ENCODE results near the gene CHRND. TPM values are rescaled to one million over a fixed set of nuclear protein-coding genes. Genes with fewer than 3 reads are reported as not detected.

Gene CHRND
- total and polyA plus RNA-seq, 2 donors from 2014 or later, result not detected

DNA sequence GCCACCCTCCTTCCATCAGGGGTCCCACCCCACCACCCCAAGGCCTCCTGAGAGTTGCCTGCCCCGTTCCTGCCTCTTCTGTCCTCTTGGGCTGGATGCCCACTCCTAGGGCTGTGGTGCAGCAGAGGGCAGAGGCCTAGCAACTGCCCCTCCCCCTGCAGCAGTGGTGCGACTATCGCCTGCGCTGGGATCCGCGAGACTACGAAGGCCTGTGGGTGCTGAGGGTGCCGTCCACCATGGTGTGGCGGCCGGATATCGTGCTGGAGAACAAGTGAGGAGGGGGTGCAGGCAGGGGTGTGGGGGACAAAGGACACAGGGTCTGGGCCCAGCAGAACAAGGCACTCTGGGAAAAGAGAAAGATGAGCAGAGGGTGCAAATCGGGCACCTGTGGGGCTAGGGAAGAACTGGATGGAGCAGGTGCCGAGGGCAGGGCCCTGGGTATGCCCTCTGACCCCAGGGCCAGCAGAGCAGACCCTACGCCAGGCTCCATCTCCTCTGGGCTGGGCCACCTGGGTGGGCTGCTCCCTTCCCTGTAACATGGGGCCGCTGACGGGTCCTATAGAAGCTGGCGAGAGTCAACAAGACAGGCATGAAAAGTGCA, 14.6 kb downstream of the CHRND start:
- Histone ChIP-seq H3K9ac (ENCODE audit: low read length in 3 of 3) (no peak overlapping the region), H3K27me3 (ENCODE audit: control insufficient read depth, insufficient read depth, low read length) (no peaks in the 10 kb centered on the region), H3K36me3 (ENCODE audit: control insufficient read depth in 2 of 3, insufficient read depth in 3 of 3, low read length in 3 of 3) (no peaks in the 10 kb centered on the region), H3K4me3 (ENCODE audit: low read length in 3 of 3) (no peak overlapping the region), H3K9me3 (ENCODE audit: control insufficient read depth in 2 of 3, insufficient read depth in 1 of 3, low read length in 3 of 3) (peaks cover 0 to 5% (median 0%) of the 10 kb centered on the region in 3 donors), H3K27ac (ENCODE audit: low read depth in 2 of 2, low read length in 2 of 2) (no peak overlapping the region), H3K4me1 (ENCODE audit: control insufficient read depth in 2 of 3, insufficient read depth in 2 of 3, low read depth in 1 of 3, low read length in 3 of 3) (no peaks in the 10 kb centered on the region)
- peak in 3 of 5 donors; percentile 9 to 69 (median 54) for DNase-seq
- no peak for FAIRE-seq
- TF ChIP-seq, protein P1, sequence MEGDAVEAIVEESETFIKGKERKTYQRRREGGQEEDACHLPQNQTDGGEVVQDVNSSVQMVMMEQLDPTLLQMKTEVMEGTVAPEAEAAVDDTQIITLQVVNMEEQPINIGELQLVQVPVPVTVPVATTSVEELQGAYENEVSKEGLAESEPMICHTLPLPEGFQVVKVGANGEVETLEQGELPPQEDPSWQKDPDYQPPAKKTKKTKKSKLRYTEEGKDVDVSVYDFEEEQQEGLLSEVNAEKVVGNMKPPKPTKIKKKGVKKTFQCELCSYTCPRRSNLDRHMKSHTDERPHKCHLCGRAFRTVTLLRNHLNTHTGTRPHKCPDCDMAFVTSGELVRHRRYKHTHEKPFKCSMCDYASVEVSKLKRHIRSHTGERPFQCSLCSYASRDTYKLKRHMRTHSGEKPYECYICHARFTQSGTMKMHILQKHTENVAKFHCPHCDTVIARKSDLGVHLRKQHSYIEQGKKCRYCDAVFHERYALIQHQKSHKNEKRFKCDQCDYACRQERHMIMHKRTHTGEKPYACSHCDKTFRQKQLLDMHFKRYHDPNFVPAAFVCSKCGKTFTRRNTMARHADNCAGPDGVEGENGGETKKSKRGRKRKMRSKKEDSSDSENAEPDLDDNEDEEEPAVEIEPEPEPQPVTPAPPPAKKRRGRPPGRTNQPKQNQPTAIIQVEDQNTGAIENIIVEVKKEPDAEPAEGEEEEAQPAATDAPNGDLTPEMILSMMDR (IDR thresholded peaks at IDR 0.05; ENCODE audit: borderline replicate concordance, extremely low read depth, insufficient read depth), result no peak
- intact Hi-C loops (cut with DNase I), result no loop called here

DNA sequence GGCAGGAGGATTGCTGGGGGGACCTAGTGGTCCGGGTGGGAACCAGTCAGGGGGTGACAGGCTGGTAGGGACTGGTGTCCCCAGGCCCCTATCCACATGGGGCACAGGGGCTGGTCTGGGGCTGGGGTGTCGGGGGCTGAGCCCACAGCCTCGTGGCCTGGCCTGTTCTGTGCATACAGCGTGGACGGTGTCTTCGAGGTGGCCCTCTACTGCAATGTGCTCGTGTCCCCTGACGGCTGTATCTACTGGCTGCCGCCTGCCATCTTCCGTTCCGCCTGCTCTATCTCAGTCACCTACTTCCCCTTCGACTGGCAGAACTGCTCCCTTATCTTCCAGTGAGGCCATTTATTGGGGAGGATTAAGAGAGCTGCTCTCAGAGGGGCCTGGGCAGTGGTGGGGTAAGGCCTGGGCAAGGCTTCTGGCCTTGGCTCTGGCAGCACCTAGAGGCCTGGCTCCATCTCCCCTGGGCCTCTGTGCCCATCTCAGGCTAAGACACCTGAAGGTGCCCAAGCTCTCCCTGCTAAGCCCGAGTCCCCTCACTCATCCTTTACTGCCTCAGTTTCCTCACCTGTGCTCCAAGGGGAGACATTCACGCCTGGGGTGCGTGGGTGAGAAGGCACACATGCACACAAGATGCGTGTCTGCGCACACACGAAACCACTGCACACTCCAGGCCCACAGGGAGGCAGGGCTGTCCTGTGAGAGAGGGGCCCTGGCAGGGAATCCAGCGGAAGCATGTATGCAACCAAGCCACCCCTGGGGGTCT, 15.4 kb downstream of the CHRND start:
- intact Hi-C loops (cut with DNase I), result no loop called here
- Histone ChIP-seq H3K4me1 (ENCODE audit: control insufficient read depth in 2 of 3, insufficient read depth in 2 of 3, low read depth in 1 of 3, low read length in 3 of 3) (no peaks in the 10 kb centered on the region), H3K4me3 (ENCODE audit: low read length in 3 of 3) (no peak overlapping the region), H3K27ac (ENCODE audit: low read depth in 2 of 2, low read length in 2 of 2) (no peak overlapping the region), H3K9ac (ENCODE audit: low read length in 3 of 3) (no peak overlapping the region), H3K36me3 (ENCODE audit: control insufficient read depth in 2 of 3, insufficient read depth in 3 of 3, low read length in 3 of 3) (no peaks in the 10 kb centered on the region), H3K9me3 (ENCODE audit: control insufficient read depth in 2 of 3, insufficient read depth in 1 of 3, low read length in 3 of 3) (peaks cover 0 to 2% (median 0%) of the 10 kb centered on the region in 3 donors), H3K27me3 (ENCODE audit: control insufficient read depth, insufficient read depth, low read length) (no peaks in the 10 kb centered on the region)
- TF ChIP-seq, protein P1 (IDR thresholded peaks at IDR 0.05; ENCODE audit: borderline replicate concordance, extremely low read depth, insufficient read depth), result no peak
- FAIRE-seq, result no peak
- DNase-seq, result peak in 3 of 5 donors; percentile 7 to 74 (median 41)

DNA sequence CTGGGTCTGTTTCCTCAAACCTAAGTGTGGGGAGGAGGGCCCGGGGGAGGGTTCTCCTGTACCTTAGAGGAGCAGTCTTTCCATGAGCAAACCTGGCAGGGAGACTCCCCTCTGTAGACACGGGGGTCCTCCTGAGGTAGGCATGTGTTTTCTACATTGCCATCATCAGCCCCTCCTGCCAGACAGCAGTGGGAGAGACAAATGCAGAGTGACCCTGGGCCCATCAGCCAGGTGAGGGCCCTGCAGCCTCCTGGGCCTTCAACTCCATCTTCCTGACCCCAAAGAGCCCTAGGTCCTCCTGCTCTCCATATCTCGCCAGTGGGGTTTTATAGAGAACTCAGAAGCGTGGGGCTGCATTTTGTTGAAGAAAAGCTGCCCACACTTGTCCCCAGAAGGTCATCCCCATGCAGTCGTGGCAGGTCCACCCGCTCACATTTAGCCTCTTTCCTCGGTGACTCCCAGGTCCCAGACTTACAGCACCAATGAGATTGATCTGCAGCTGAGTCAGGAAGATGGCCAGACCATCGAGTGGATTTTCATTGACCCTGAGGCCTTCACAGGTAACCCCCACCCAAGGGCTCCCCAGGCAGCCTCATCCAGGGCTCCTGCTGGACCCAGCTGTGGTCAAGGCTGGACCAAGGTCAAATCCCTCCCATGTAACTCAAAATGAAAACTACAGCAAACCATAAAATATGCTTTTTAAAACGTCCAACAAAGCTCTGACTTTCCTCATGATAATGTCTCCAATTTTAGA, 16.2 kb downstream of the CHRND start:
- no peak for FAIRE-seq
- H3K4me1 ChIP-seq (ENCODE audit: control insufficient read depth in 2 of 3, insufficient read depth in 2 of 3, low read depth in 1 of 3, low read length in 3 of 3), result no peaks in the 10 kb centered on the region
- DNase-seq, result no peak
- no peak overlapping the region for H3K27ac ChIP-seq (ENCODE audit: low read depth in 2 of 2, low read length in 2 of 2)
- no peaks in the 10 kb centered on the region for H3K36me3 ChIP-seq (ENCODE audit: control insufficient read depth in 2 of 3, insufficient read depth in 3 of 3, low read length in 3 of 3)
- H3K4me3 ChIP-seq (ENCODE audit: low read length in 3 of 3), result no peak overlapping the region
- intact Hi-C loops (cut with DNase I), result no loop called here
- no peaks in the 10 kb centered on the region for H3K9me3 ChIP-seq (ENCODE audit: control insufficient read depth in 2 of 3, insufficient read depth in 1 of 3, low read length in 3 of 3)
- no peak overlapping the region for H3K9ac ChIP-seq (ENCODE audit: low read length in 3 of 3)
- no peaks in the 10 kb centered on the region for H3K27me3 ChIP-seq (ENCODE audit: control insufficient read depth, insufficient read depth, low read length)
- TF ChIP-seq, protein P1 (IDR thresholded peaks at IDR 0.05; ENCODE audit: borderline replicate concordance, extremely low read depth, insufficient read depth), result no peak
